GM12878 (cell line): ENCODE measurements around the gene CNGA1.

ENCODE experiments used
- ATF3 ChIP-seq: IDR thresholded peaks from 2 replicates; pipeline ENCODE4 v1.6.1; 2011; ENCODE audit warnings: low read depth, mild to moderate bottlenecking, low read length, moderate library complexity, borderline replicate concordance; ENCODE audit errors: extremely low read depth
- CTCF ChIP-seq, 3 experiments: IDR thresholded peaks in 2 of 3; conservative IDR thresholded peaks in 1 of 3; 2 replicates each; pipeline ENCODE4 v1.5.1; 2011; ENCODE audit warnings: low read depth in 3 of 3, low read length in 3 of 3, mild to moderate bottlenecking in 3 of 3, control low read depth in 2 of 3, moderate library complexity in 2 of 3, inconsistent platforms in 1 of 3, mixed read lengths in 1 of 3; ENCODE audit not compliant: control insufficient read depth in 2 of 3, insufficient read depth in 1 of 3; ENCODE audit errors: extremely low read depth in 1 of 3
- REST ChIP-seq: IDR thresholded peaks from 2 replicates; pipeline ENCODE4 v1.6.1; 2012; ENCODE audit warnings: mild to moderate bottlenecking, low read depth, low read length
- RFX5 ChIP-seq: IDR thresholded peaks from 2 replicates; pipeline ENCODE4 v1.6.1; 2011; ENCODE audit warnings: low read depth, low read length, improper control_type of control experiment

GRCh38 chr4:48042979-48043461, 26.5 kb upstream of the CNGA1 start:
- TF ChIP-seq ATF3 (no peak), CTCF (IDR thresholded peaks at IDR 0.05 in 2 of 3, conservative IDR thresholded peaks at IDR 0.05 in 1 of 3; ENCODE audit: control insufficient read depth in 2 of 3, extremely low read depth in 1 of 3, insufficient read depth in 1 of 3, low read depth in 3 of 3, low read length in 3 of 3) (no peak), RFX5 (no peak), REST (no peak)
